GM13976 (cell line): ENCODE results near the gene RABGEF1.
"Not testable (repeated sequence)": the region's sequence is repeated elsewhere in the genome, so short reads cannot be mapped to it uniquely, and the experiment has no call there.

Experiments
- DNase-seq: peaks from one replicate; pipeline ENCODE4 v3.0.0; 2012; ENCODE audit warnings: low spot score
- CTCF ChIP-seq: IDR thresholded peaks from 2 replicates; pipeline ENCODE4 v1.5.1; 2012; ENCODE audit warnings: borderline replicate concordance, mild to moderate bottlenecking; ENCODE audit not compliant: insufficient read depth; ENCODE audit errors: extremely low read depth, missing control alignments, control extremely low read depth
- in situ Hi-C: fragments of 300-500 bp; cut with MboI; formaldehyde crosslinking; loops from one replicate; pipeline ENCODE4 v1.12.0; 2022; ENCODE audit warnings: low sequenced_read_pairs, mixed read lengths, inconsistent platforms; ENCODE audit not compliant: unreplicated experiment

Gene RABGEF1

GRCh38 chr7:66740980-66741709, 612 bp downstream of the RABGEF1 start:
- DNase-seq: peak; percentile 70
- peak; percentile 50 for TF ChIP-seq CTCF
- in situ Hi-C loops: not testable (repeated sequence)

GRCh38 chr7:66741710-66742049, 1.1 kb downstream of the RABGEF1 start:
- no peak for DNase-seq
- TF ChIP-seq CTCF: no peak
- in situ Hi-C loops: no loop called here

GRCh38 chr7:66742298-66742697, 1.8 kb downstream of the RABGEF1 start:
- DNase-seq, in situ Hi-C loops: not testable (repeated sequence)

- in situ Hi-C loops: no loop called here
- TF ChIP-seq CTCF: no peak
- no peak for DNase-seq
Observed at GRCh38 chr7:66743920-66744319, 3.4 kb downstream of the RABGEF1 start.

GRCh38 chr7:66747385-66747784, 6.9 kb downstream of the RABGEF1 start:
- no peak for TF ChIP-seq CTCF
- in situ Hi-C loops: no loop called here
- DNase-seq: no peak

- in situ Hi-C loops: no loop called here
- no peak for DNase-seq
- TF ChIP-seq CTCF: no peak
Observed at GRCh38 chr7:66747881-66748511, 7.5 kb downstream of the RABGEF1 start.

GRCh38 chr7:66748791-66749190, 8.3 kb downstream of the RABGEF1 start:
- in situ Hi-C loops: no loop called here
- no peak for TF ChIP-seq CTCF
- no peak for DNase-seq
